K562 (cell line): ENCODE measurements around the gene CASP7. TPM values are rescaled to one million over a fixed set of nuclear protein-coding genes. Genes with fewer than 3 reads are reported as not detected.
"Not testable (repeated sequence)": the region's sequence is repeated elsewhere in the genome, so short reads cannot be mapped to it uniquely, and the experiment has no call there.

Source experiments
- ATAC-seq: fragments of 200-7000 bp; cut with Tn5 transposase; 3 replicates; pipeline ENCODE4 v1.9.1; 2020; ENCODE audit warnings: moderate library complexity
- BruUV-seq: library from RNA; stranded (reverse); fragments of 400-500 nt; replicated peaks from 2 replicates; lab custom pipeline; 2021; lab: Mats Ljungman, UMichigan
- CTCF ChIA-PET: fragments of 300-600 bp; formaldehyde crosslinking; extraction: SDS; loops from one replicate; lab custom pipeline; 2021; ENCODE audit warnings: low intra/inter-chr PET ratio; lab: Yijun Ruan, JAX
- POLR2A ChIA-PET: fragments of 300-600, 350-650 bp; sonication (Branson Sonifier 250); formaldehyde crosslinking; extraction: SDS; loops from one replicate; lab custom pipeline; 2021; ENCODE audit warnings: antibody characterized with exemption, inconsistent platforms; lab: Yijun Ruan, JAX
- DNase-seq, 4 experiments: peaks; one replicate each; pipeline versions ENCODE4 v3.0.0 to v3.0.0-alpha.2; 2011 to 2018; ENCODE audit warnings: low spot score in 3 of 4, mixed read lengths in 3 of 4; ENCODE audit errors: extremely low read depth in 1 of 4
- FAIRE-seq: peaks from 2 replicates; lab custom pipeline; 2011; peaks lifted over from hg19 to GRCh38; lab: Jason Lieb, UNC
- H2AFZ ChIP-seq: 2 replicates; pipeline ENCODE4 v1.6.0; 2011; ENCODE audit warnings: low read depth, low read length, control low read depth, inconsistent platforms
- H3K27ac ChIP-seq: fragments of 200-600 bp; 3 replicates; pipeline ENCODE4 v1.8.0; 2011; ENCODE audit warnings: low read depth, mild to moderate bottlenecking, control low read depth, inconsistent platforms, low read length, moderate library complexity, mixed read lengths; ENCODE audit errors: extremely low read depth
- H3K27me3 ChIP-seq, 2 experiments: fragments of 300-600 bp in 1 of 2; 2 replicates in 1 of 2; 3 replicates in 1 of 2; pipeline versions ENCODE4 v1.6.0 to v1.8.0; 2011; ENCODE audit warnings: inconsistent platforms in 2 of 2, low read length in 2 of 2, mild to moderate bottlenecking in 1 of 2, mixed read lengths in 1 of 2, moderate library complexity in 1 of 2; ENCODE audit not compliant: control insufficient read depth in 2 of 2, insufficient read depth in 2 of 2
- H3K36me3 ChIP-seq: fragments of 300-600 bp; 3 replicates; pipeline ENCODE4 v1.8.0; 2011; ENCODE audit warnings: mild to moderate bottlenecking, low read length, inconsistent platforms; ENCODE audit not compliant: control insufficient read depth, insufficient read depth
- H3K4me1 ChIP-seq, 2 experiments: fragments of 200-600 bp in 1 of 2; replicated peaks in 1 of 2; 2 replicates in 1 of 2; 3 replicates in 1 of 2; pipeline versions ENCODE4 v1.5.1 to v1.8.0; 2011; ENCODE audit warnings: inconsistent platforms in 2 of 2, low read length in 2 of 2, mild to moderate bottlenecking in 1 of 2, mixed read lengths in 1 of 2, moderate library complexity in 1 of 2; ENCODE audit not compliant: control insufficient read depth in 2 of 2, insufficient read depth in 2 of 2
- H3K4me2 ChIP-seq: 2 replicates; pipeline ENCODE4 v1.6.1; 2011; ENCODE audit warnings: low read length, control low read depth, inconsistent platforms, mixed read lengths; ENCODE audit not compliant: insufficient read depth
- H3K4me3 ChIP-seq: fragments of 200-600 bp; sonication (generic), shearing (Covaris generic); 2 replicates; pipeline ENCODE4 v1.5.1; 2016; ENCODE audit warnings: control low read depth, inconsistent platforms
- H3K79me2 ChIP-seq: fragments of 200-600 bp; 3 replicates; pipeline ENCODE4 v1.8.0; 2011; ENCODE audit warnings: low read length, inconsistent platforms; ENCODE audit not compliant: control insufficient read depth, insufficient read depth
- H3K9ac ChIP-seq, 2 experiments: 2 replicates each; pipeline versions ENCODE4 v1.6.0 to v1.6.1; 2011; ENCODE audit warnings: low read depth in 2 of 2, low read length in 2 of 2, control low read depth in 1 of 2, inconsistent platforms in 1 of 2, mild to moderate bottlenecking in 1 of 2, mixed read lengths in 1 of 2; ENCODE audit not compliant: insufficient read depth in 1 of 2
- H3K9me1 ChIP-seq: one replicate; pipeline ENCODE4 v1.6.0; 2011; ENCODE audit warnings: inconsistent platforms, mild to moderate bottlenecking, low read length, moderate library complexity; ENCODE audit not compliant: control insufficient read depth, insufficient read depth
- H3K9me3 ChIP-seq: replicated peaks from 2 replicates; pipeline ENCODE4 v1.5.1; 2011; ENCODE audit warnings: low read depth, low read length, inconsistent platforms; ENCODE audit not compliant: control insufficient read depth, insufficient read depth
- H4K20me1 ChIP-seq: replicated peaks from 2 replicates; pipeline ENCODE4 v1.6.1; 2011; ENCODE audit warnings: low read length, inconsistent platforms, mixed read lengths; ENCODE audit not compliant: control insufficient read depth, insufficient read depth
- PHTF2 ChIP-seq: fragments of 250-450 bp; sonication (Bioruptor Pico); IDR thresholded peaks from 2 replicates; pipeline ENCODE4 v1.5.0; 2021; ENCODE audit warnings: mild to moderate bottlenecking
- WGBS: fragments of 100-300 bp; shearing (Covaris generic); methylation state at CpG from one replicate; pipeline ENCODE4 v1.1.6; 2016; ENCODE audit warnings: low coverage, mixed read lengths; ENCODE audit not compliant: insufficient coverage; ENCODE audit errors: missing lambda C conversion rate; 5-methylcytosine and 5-hydroxymethylcytosine counted together
- in situ Hi-C: fragments of 300-500 bp; cut with MboI; formaldehyde crosslinking; loops from 4 replicates; pipeline ENCODE4 v1.15.0; 2018; ENCODE audit warnings: inconsistent platforms, mixed read lengths
- intact Hi-C: fragments of 100-400 bp; cut with micrococcal nuclease; formaldehyde crosslinking; loops from 2 replicates; pipeline ENCODE4 v1.14.2; 2022
- polyA plus RNA-seq, 8 experiments: library from polyadenylated mRNA; depleted of rRNA in 4 of 8; stranded (reverse) in 5 of 8; unstranded in 3 of 8; fragments of >200 nt; fragmentation: Nextera tagmentation in 2 of 8; fragmentation: Illumina TruSeq in 1 of 8; extraction: Ambion mirVana in 2 of 8; extraction: Trizol in 1 of 8; gene quantifications; 2 replicates each; pipeline versions ENCODE4 v1.2.1 to v1.2.3, GENCODE V29; 2011 to 2014; ENCODE audit warnings: inconsistent platforms in 1 of 8, missing spikeins in 1 of 8
- total RNA-seq, 7 experiments: library from RNA; depleted of rRNA in 6 of 7; stranded (reverse); fragments of >200 nt in 6 of 7; fragmentation: Illumina TruSeq in 2 of 7; extraction: Trizol in 2 of 7; gene quantifications; 2 replicates each; pipeline versions ENCODE4 v1.2.1 to v1.2.3, GENCODE V29; 2011 to 2021; ENCODE audit warnings: low replicate concordance in 1 of 7
- TF ChIP-seq, protein P1 (sequence below): fragments of 250-450 bp; sonication (Bioruptor Pico); IDR thresholded peaks from 2 replicates; pipeline ENCODE4 v1.9.0; 2021; ENCODE audit warnings: mild to moderate bottlenecking, inconsistent platforms

Gene CASP7
- total and polyA plus RNA-seq, 9 of the 15 experiments (the other 6 are each of a cell fraction or from before 2014, with no cell fraction given) = 2.2 to 23.3 (median 9.0) TPM

- Histone ChIP-seq H3K9me3 (no peaks in the 10 kb centered on the region), H3K4me3 (no peak overlapping the region), H3K9me1 (no peaks in the 10 kb centered on the region), H2AFZ (no peak overlapping the region), H3K27ac (no peak overlapping the region), H3K9ac (no peak overlapping the region), H3K79me2 (no peaks in the 10 kb centered on the region), H3K36me3 (no peaks in the 10 kb centered on the region), H3K4me1 (no peaks in the 10 kb centered on the region), H3K4me2 (no peak overlapping the region), H3K27me3 (peaks cover 0 to 4% of the 10 kb centered on the region in 2 experiments; a peak in 1 of 5 replicates), H4K20me1 (no peaks in the 10 kb centered on the region)
- POLR2A ChIA-PET = no interaction called here
- in situ Hi-C loops = no loop called here
- ATAC-seq = no peak
- intact Hi-C loops = no loop called here
- TF ChIP-seq, protein P1, sequence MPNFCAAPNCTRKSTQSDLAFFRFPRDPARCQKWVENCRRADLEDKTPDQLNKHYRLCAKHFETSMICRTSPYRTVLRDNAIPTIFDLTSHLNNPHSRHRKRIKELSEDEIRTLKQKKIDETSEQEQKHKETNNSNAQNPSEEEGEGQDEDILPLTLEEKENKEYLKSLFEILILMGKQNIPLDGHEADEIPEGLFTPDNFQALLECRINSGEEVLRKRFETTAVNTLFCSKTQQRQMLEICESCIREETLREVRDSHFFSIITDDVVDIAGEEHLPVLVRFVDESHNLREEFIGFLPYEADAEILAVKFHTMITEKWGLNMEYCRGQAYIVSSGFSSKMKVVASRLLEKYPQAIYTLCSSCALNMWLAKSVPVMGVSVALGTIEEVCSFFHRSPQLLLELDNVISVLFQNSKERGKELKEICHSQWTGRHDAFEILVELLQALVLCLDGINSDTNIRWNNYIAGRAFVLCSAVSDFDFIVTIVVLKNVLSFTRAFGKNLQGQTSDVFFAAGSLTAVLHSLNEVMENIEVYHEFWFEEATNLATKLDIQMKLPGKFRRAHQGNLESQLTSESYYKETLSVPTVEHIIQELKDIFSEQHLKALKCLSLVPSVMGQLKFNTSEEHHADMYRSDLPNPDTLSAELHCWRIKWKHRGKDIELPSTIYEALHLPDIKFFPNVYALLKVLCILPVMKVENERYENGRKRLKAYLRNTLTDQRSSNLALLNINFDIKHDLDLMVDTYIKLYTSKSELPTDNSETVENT (CRISPR knock-in tag) = no peak
- no peak for TF ChIP-seq PHTF2 (CRISPR knock-in tag)
- FAIRE-seq = no peak
- DNase-seq = no peak
- CTCF ChIA-PET = no interaction called here
- no TSS peak for BruUV-seq
- WGBS = 0% methylated on average over 1 of the region's 1 CpG
Measured at GRCh38 chr10:113651898-113652297, 27.8 kb upstream of the CASP7 start.

DNA sequence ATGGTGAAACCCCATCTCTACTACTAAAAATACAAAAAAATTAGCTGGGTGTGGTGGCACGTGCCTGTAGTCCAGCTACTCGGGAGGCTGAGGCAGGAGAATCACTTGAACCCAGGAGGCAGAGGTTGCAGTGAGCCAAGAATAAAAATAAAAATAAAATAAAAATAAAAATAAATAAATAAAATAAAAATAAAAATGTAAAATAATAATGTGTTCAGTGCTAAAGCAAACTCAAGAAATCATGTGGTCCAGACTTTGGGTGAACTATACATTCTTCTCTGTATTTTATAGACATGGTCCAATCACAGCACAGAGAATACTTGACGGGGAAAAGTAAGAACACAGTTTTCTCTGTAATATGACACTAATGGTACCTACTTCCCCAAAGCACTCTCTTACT lies 27.3 kb upstream of the CASP7 start:
- ATAC-seq = not testable (repeated sequence)

More for the DNA sequence above, 27.3 kb upstream of the CASP7 start:
- 0% methylated on average over 3 of the region's 3 CpGs for WGBS
- H3K36me3 ChIP-seq, H3K4me1 ChIP-seq, H3K4me3 ChIP-seq, POLR2A ChIA-PET, H3K27me3 ChIP-seq, intact Hi-C loops, FAIRE-seq, CTCF ChIA-PET, DNase-seq, H3K4me2 ChIP-seq, H3K27ac ChIP-seq, BruUV-seq, H2AFZ ChIP-seq, H3K9ac ChIP-seq, H3K79me2 ChIP-seq, H3K9me1 ChIP-seq, H4K20me1 ChIP-seq, in situ Hi-C loops, H3K9me3 ChIP-seq: not testable (repeated sequence)
